Body of pancreas (tissue), 4 donors: ENCODE measurements around the gene RAP1GDS1. TPM values are rescaled to one million over a fixed set of nuclear protein-coding genes. Genes with fewer than 3 reads are reported as not detected.

ENCODE experiments used
- ATAC-seq: fragments of 150-250 bp; one replicate; pipeline ENCODE4 v1.9.1; 2016
- DNase-seq, 4 donors: peaks; one replicate each; pipeline ENCODE4 v3.0.0-alpha.2; 2019
- H3K27ac ChIP-seq, 4 donors: fragments of 200-600 bp; sonication (generic); 1 replicate in 3 of 4; 2 replicates in 1 of 4; pipeline versions ENCODE4 v1.5.1 to v1.6.1; 2016 to 2019; ENCODE audit warnings: mild to moderate bottlenecking in 1 of 4, mixed read lengths in 1 of 4, moderate library complexity in 1 of 4
- H3K27me3 ChIP-seq, 2 donors: fragments of 200-600 bp; sonication (generic); one replicate each; pipeline ENCODE4 v1.6.0; 2016; ENCODE audit warnings: mild to moderate bottlenecking in 1 of 2
- H3K36me3 ChIP-seq, 2 donors: fragments of 200-600 bp; sonication (generic); replicated peaks in 1 of 2; 2 replicates each; pipeline ENCODE4 v1.5.1; 2016; ENCODE audit warnings: low read depth in 2 of 2; ENCODE audit not compliant: insufficient read depth in 1 of 2
- H3K4me1 ChIP-seq: fragments of 200-600 bp; sonication (generic); one replicate; pipeline ENCODE4 v1.6.0; 2016
- H3K4me3 ChIP-seq, 2 donors: fragments of 200-600 bp; sonication (generic); 1 replicate in 1 of 2; 2 replicates in 1 of 2; pipeline ENCODE4 v1.5.1; 2016 to 2019
- H3K9me3 ChIP-seq, 3 donors: fragments of 200-600 bp; sonication (generic); 1 replicate in 2 of 3; 2 replicates in 1 of 3; pipeline ENCODE4 v1.5.1; 2016
- POLR2A ChIP-seq, 3 donors: fragments of 450-650 bp; IDR thresholded peaks; one replicate each; pipeline ENCODE4 v1.6.1; 2016; ENCODE audit warnings: antibody characterized with exemption in 3 of 3, mild to moderate bottlenecking in 2 of 3
- WGBS, 2 donors: methylation state at CpG; one replicate each; pipeline ENCODE4 v1.1.5; 2017; 5-methylcytosine and 5-hydroxymethylcytosine counted together
- intact Hi-C: fragments of 100-400 bp; cut with DNase I; formaldehyde crosslinking; loops from one replicate; pipeline ENCODE4 v1.15.1; 2023
- total RNA-seq, 2 donors: library from RNA; depleted of rRNA; stranded (reverse); fragments of >200 nt; gene quantifications; one replicate each; pipeline ENCODE4 v1.1.0, GENCODE V29; 2016
- TF ChIP-seq, protein P1 (sequence below), 7 experiments: fragments of 450-650 bp in 4 of 7; fragments of 200-600 bp in 3 of 7; sonication (generic) in 3 of 7; IDR thresholded peaks; one replicate each; pipeline ENCODE4 v1.5.1; 2016 to 2019; ENCODE audit warnings: antibody characterized with exemption in 7 of 7

The RAP1GDS1 gene
- total RNA-seq, 2 donors from 2014 or later = 13.2 to 41.2 TPM

- no peak for ATAC-seq
- no peak for TF ChIP-seq POLR2A (IDR thresholded peaks at IDR 0.05)
- TF ChIP-seq, protein P1, sequence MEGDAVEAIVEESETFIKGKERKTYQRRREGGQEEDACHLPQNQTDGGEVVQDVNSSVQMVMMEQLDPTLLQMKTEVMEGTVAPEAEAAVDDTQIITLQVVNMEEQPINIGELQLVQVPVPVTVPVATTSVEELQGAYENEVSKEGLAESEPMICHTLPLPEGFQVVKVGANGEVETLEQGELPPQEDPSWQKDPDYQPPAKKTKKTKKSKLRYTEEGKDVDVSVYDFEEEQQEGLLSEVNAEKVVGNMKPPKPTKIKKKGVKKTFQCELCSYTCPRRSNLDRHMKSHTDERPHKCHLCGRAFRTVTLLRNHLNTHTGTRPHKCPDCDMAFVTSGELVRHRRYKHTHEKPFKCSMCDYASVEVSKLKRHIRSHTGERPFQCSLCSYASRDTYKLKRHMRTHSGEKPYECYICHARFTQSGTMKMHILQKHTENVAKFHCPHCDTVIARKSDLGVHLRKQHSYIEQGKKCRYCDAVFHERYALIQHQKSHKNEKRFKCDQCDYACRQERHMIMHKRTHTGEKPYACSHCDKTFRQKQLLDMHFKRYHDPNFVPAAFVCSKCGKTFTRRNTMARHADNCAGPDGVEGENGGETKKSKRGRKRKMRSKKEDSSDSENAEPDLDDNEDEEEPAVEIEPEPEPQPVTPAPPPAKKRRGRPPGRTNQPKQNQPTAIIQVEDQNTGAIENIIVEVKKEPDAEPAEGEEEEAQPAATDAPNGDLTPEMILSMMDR (IDR thresholded peaks at IDR 0.05) = no peak
- WGBS, 2 donors = 53 to 60% methylated on average over 3 of the region's 3 CpGs
- peaks cover 8% of the 10 kb centered on the region for H3K4me1 ChIP-seq
- no peaks in the 10 kb centered on the region for H3K9me3 ChIP-seq
- H3K36me3 ChIP-seq = no peaks in the 10 kb centered on the region
- H3K4me3 ChIP-seq = no peak overlapping the region
- H3K27me3 ChIP-seq = no peaks in the 10 kb centered on the region
- H3K27ac ChIP-seq = no peak overlapping the region
- no peak for DNase-seq
- intact Hi-C loops = no loop called here
Observed at GRCh38 chr4:98484031-98484430, 222.8 kb downstream of the RAP1GDS1 start.

DNA sequence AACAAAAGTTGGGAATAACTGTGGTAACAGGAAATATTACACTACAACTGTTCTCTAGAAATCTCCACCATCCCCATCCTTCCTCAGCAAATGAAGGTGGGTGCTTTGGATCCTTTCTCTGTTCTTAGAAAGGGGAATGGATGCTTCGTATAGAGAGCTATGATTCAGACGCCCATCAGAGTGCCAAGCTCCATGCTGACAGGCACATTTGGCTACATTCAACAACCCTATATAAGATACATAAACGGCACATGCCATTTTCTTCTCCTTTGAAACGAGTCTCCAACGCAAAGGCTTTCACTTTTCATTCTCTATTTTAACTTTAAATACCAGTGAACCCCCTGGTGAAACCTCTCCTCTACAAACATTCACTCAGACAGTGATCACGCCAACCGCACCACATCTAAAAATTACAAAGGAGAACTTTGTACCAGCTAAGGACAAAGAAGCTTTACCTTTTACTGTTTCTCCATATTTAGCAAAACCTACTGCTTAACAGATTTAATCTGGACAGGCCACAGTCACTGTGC is 224.7 kb downstream of the RAP1GDS1 start:
- H3K27me3 ChIP-seq = no peaks in the 10 kb centered on the region
- no peak for TF ChIP-seq POLR2A (IDR thresholded peaks at IDR 0.05)
- TF ChIP-seq, protein P1 (IDR thresholded peaks at IDR 0.05) = no peak
- no peak for ATAC-seq
- DNase-seq = no peak
- H3K27ac ChIP-seq = no peak overlapping the region
- no peaks in the 10 kb centered on the region for H3K9me3 ChIP-seq
- 85 to 89% methylated on average over 7 of the region's 7 CpGs for WGBS, 2 donors
- H3K4me3 ChIP-seq = no peak overlapping the region
- intact Hi-C loops = no loop called here
- no peaks in the 10 kb centered on the region for H3K36me3 ChIP-seq
- peaks cover 5% of the 10 kb centered on the region for H3K4me1 ChIP-seq

- intact Hi-C loops = no loop called here
- Histone ChIP-seq H3K36me3 (no peaks in the 10 kb centered on the region), H3K4me1 (no peaks in the 10 kb centered on the region), H3K9me3 (no peaks in the 10 kb centered on the region), H3K4me3 (no peak overlapping the region), H3K27ac (no peak overlapping the region), H3K27me3 (no peaks in the 10 kb centered on the region)
- DNase-seq = no peak
- TF ChIP-seq, protein P1 (IDR thresholded peaks at IDR 0.05) = no peak
- no peak for TF ChIP-seq POLR2A (IDR thresholded peaks at IDR 0.05)
- ATAC-seq = no peak
- WGBS, 2 donors = 81 to 96% methylated on average over 3 of the region's 3 CpGs
Observed at GRCh38 chr4:98490251-98490650, 229.1 kb downstream of the RAP1GDS1 start.

DNA sequence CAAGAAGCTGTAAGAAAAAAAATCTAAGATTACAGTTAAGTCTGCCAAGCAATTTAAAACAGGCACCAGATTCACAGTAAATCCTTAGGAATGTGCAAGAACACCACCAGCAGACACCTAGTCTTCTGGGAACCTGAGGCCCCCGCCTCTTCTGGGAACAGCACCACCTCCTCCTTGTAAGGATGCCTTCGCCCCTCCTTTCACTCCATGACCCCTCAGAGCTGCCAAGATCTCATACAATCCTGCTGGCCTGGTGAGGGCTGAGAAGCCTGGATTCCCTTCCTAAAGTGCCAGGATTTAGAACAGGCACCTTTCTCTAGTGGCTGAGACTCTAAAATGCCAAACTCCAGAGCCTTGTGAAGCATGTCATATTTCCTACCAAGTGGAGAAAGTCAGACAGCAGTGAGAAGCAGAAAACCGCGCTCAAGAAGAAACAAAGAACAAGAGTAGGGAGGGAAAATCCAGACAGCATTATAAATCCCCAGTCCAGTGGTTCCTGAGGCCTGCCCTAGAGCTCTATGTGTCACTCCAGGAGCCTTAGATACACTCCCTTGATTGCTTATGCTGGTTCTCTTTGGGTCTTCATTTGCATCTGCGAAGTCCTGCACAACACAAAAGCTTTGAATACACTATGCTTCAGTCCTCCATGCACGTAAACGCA is 230.8 kb downstream of the RAP1GDS1 start:
- Histone ChIP-seq H3K36me3 (no peaks in the 10 kb centered on the region), H3K4me3 (no peak overlapping the region), H3K4me1 (no peaks in the 10 kb centered on the region), H3K27ac (no peak overlapping the region), H3K27me3 (no peaks in the 10 kb centered on the region), H3K9me3 (no peaks in the 10 kb centered on the region)
- intact Hi-C loops = no loop called here
- WGBS, 2 donors = 90 to 91% methylated on average over 7 of the region's 7 CpGs
- DNase-seq (no peak), ATAC-seq (no peak)
- TF ChIP-seq, protein P1 (IDR thresholded peaks at IDR 0.05) = no peak
- no peak for TF ChIP-seq POLR2A (IDR thresholded peaks at IDR 0.05)

DNA sequence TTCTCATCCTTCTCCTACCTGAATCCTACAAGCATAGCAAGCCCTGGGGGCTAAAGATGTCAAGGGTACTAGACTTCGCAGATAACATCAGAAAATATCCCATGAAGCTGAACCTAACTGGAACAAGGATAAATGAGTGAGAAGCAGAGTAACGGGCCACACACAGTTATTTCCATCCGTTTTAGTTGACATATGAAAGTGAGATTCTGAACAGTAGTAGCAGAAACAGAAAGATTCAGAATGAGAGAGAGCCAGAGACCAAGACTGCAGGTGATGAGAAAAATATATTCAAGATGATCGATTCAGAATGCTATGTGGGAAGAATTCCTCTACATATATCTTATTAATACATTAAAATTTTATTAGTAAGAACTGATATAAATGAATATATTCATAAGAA is 232.1 kb downstream of the RAP1GDS1 start:
- no peaks in the 10 kb centered on the region for H3K27me3 ChIP-seq
- ATAC-seq = no peak
- H3K4me3 ChIP-seq = no peak overlapping the region
- no peaks in the 10 kb centered on the region for H3K9me3 ChIP-seq
- H3K36me3 ChIP-seq = no peaks in the 10 kb centered on the region
- no peaks in the 10 kb centered on the region for H3K4me1 ChIP-seq
- 61 to 75% methylated on average over 4 of the region's 4 CpGs for WGBS, 2 donors
- no peak for DNase-seq
- no peak overlapping the region for H3K27ac ChIP-seq
- intact Hi-C loops = no loop called here
- TF ChIP-seq, protein P1 (IDR thresholded peaks at IDR 0.05) = no peak
- TF ChIP-seq POLR2A (IDR thresholded peaks at IDR 0.05) = no peak
